Liver (tissue), 9 donors: ENCODE results near the gene HDAC9. TPM values are rescaled to one million over a fixed set of nuclear protein-coding genes. Genes with fewer than 3 reads are reported as not detected.

Source experiments
- DNase-seq: peaks from one replicate; pipeline ENCODE4 v3.0.0-alpha.2; 2017; ENCODE audit warnings: low spot score
- H3K27ac ChIP-seq, 2 donors: one replicate each; pipeline ENCODE4 v1.7.0; 2013; ENCODE audit warnings: inconsistent platforms in 2 of 2, low read length in 2 of 2, control low read depth in 1 of 2, low read depth in 1 of 2, mild to moderate bottlenecking in 1 of 2
- H3K27me3 ChIP-seq, 4 donors: one replicate each; pipeline versions ENCODE4 v1.6.1 to v1.7.0; 2013; ENCODE audit warnings: low read length in 3 of 4, inconsistent platforms in 1 of 4, mild to moderate bottlenecking in 1 of 4, moderate library complexity in 1 of 4; ENCODE audit not compliant: control insufficient read depth in 4 of 4, insufficient read depth in 4 of 4
- H3K36me3 ChIP-seq, 4 donors: one replicate each; pipeline versions ENCODE4 v1.6.1 to v1.7.0; 2013; ENCODE audit warnings: low read length in 3 of 4, mild to moderate bottlenecking in 3 of 4, low read depth in 1 of 4, moderate library complexity in 1 of 4; ENCODE audit not compliant: control insufficient read depth in 4 of 4, insufficient read depth in 3 of 4
- H3K4me1 ChIP-seq, 4 donors: one replicate each; pipeline versions ENCODE4 v1.6.1 to v1.7.0; 2013; ENCODE audit warnings: low read length in 3 of 4, mild to moderate bottlenecking in 3 of 4, moderate library complexity in 1 of 4; ENCODE audit not compliant: control insufficient read depth in 4 of 4, insufficient read depth in 4 of 4
- H3K4me3 ChIP-seq, 3 donors: one replicate each; pipeline versions ENCODE4 v1.6.1 to v1.7.0; 2013; ENCODE audit warnings: low read length in 3 of 3, control low read depth in 1 of 3, low read depth in 1 of 3, mild to moderate bottlenecking in 1 of 3
- H3K9ac ChIP-seq, 2 donors: one replicate each; pipeline ENCODE4 v1.7.0; 2013; ENCODE audit warnings: low read length in 2 of 2, mild to moderate bottlenecking in 2 of 2, moderate library complexity in 2 of 2, control low read depth in 1 of 2, low read depth in 1 of 2
- H3K9me3 ChIP-seq, 4 donors: one replicate each; pipeline versions ENCODE4 v1.6.1 to v1.7.0; 2013; ENCODE audit warnings: low read length in 3 of 4; ENCODE audit not compliant: control insufficient read depth in 4 of 4
- ATF3 ChIP-seq: IDR thresholded peaks from 2 replicates; pipeline ENCODE4 v1.6.1; 2016; ENCODE audit warnings: antibody characterized with exemption
- EGR1 ChIP-seq, 2 donors: IDR thresholded peaks; 2 replicates each; pipeline ENCODE4 v1.6.1; 2016 to 2018; ENCODE audit warnings: antibody characterized with exemption in 2 of 2, low read depth in 2 of 2
- FOXA1 ChIP-seq: IDR thresholded peaks from 2 replicates; pipeline ENCODE4 v1.6.1; 2016; ENCODE audit warnings: antibody characterized with exemption
- FOXA2 ChIP-seq: IDR thresholded peaks from 2 replicates; pipeline ENCODE4 v1.6.1; 2016; ENCODE audit warnings: antibody characterized with exemption
- GABPA ChIP-seq, 2 donors: IDR thresholded peaks in 1 of 2; conservative IDR thresholded peaks in 1 of 2; 2 replicates each; pipeline ENCODE4 v1.6.1; 2016; ENCODE audit warnings: antibody characterized with exemption in 2 of 2, mild to moderate bottlenecking in 1 of 2, moderate library complexity in 1 of 2
- HNF4A ChIP-seq, 2 donors: conservative IDR thresholded peaks; 2 replicates each; pipeline ENCODE4 v1.6.1; 2016; ENCODE audit warnings: antibody characterized with exemption in 2 of 2, mild to moderate bottlenecking in 2 of 2
- HNF4G ChIP-seq: IDR thresholded peaks from 2 replicates; pipeline ENCODE4 v1.6.1; 2016; ENCODE audit warnings: antibody characterized with exemption
- JUND ChIP-seq, 2 donors: IDR thresholded peaks; 2 replicates each; pipeline ENCODE4 v1.6.1; 2016; ENCODE audit warnings: antibody characterized with exemption in 2 of 2
- NR2F2 ChIP-seq: IDR thresholded peaks from 2 replicates; pipeline ENCODE4 v1.6.1; 2016; ENCODE audit warnings: antibody characterized with exemption
- RAD21 ChIP-seq, 2 donors: IDR thresholded peaks; 2 replicates each; pipeline ENCODE4 v1.6.1; 2016; ENCODE audit warnings: antibody characterized with exemption in 2 of 2, mild to moderate bottlenecking in 2 of 2
- REST ChIP-seq: IDR thresholded peaks from 2 replicates; pipeline ENCODE4 v1.6.1; 2016; ENCODE audit warnings: antibody characterized with exemption, mild to moderate bottlenecking
- RXRA ChIP-seq, 2 donors: IDR thresholded peaks; 2 replicates each; pipeline ENCODE4 v1.6.1; 2017 to 2018; ENCODE audit warnings: antibody characterized with exemption in 2 of 2, mild to moderate bottlenecking in 1 of 2
- SP1 ChIP-seq: IDR thresholded peaks from 2 replicates; pipeline ENCODE4 v1.6.1; 2018; ENCODE audit warnings: antibody characterized with exemption, mild to moderate bottlenecking
- TAF1 ChIP-seq: conservative IDR thresholded peaks from 2 replicates; pipeline ENCODE4 v1.6.1; 2016; ENCODE audit warnings: antibody characterized with exemption, mild to moderate bottlenecking
- YY1 ChIP-seq: IDR thresholded peaks from 2 replicates; pipeline ENCODE4 v1.6.1; 2016; ENCODE audit warnings: antibody characterized with exemption, mild to moderate bottlenecking
- ZBTB33 ChIP-seq: IDR thresholded peaks from 2 replicates; pipeline ENCODE4 v1.6.1; 2016; ENCODE audit warnings: antibody characterized with exemption
- WGBS: extraction: QIAGEN DNeasy Blood & Tissue Kit; methylation state at CpG from one replicate; pipeline ENCODE4 v1.1.7; 2013; 5-methylcytosine and 5-hydroxymethylcytosine counted together
- polyA plus RNA-seq, 2 donors: library from polyadenylated mRNA; stranded (reverse) in 1 of 2; unstranded in 1 of 2; fragments of 200-250 nt in 1 of 2; fragments of >200 nt in 1 of 2; fragmentation: Nextera tagmentation in 1 of 2; extraction: Ambion mirVana in 1 of 2; gene quantifications; one replicate each; pipeline versions ENCODE4 v1.2.1 to v1.2.3, GENCODE V29; 2013 to 2015
- total RNA-seq, 2 donors: library from RNA; depleted of rRNA; stranded (reverse); fragments of >200 nt; gene quantifications; one replicate each; pipeline ENCODE4 v1.2.3, GENCODE V29; 2014
- TF ChIP-seq, protein P1 (sequence below): IDR thresholded peaks from 2 replicates; pipeline ENCODE4 v1.6.1; 2016; ENCODE audit warnings: antibody characterized with exemption
- donor health status: healthy.
- donor health status: healthy.
- donor health status: healthy.
- donor health status: healthy.
- donor health status: healthy.

HDAC9 gene
- total and polyA plus RNA-seq, 4 donors, result 1.0 to 10.1 (median 2.3) TPM

DNA sequence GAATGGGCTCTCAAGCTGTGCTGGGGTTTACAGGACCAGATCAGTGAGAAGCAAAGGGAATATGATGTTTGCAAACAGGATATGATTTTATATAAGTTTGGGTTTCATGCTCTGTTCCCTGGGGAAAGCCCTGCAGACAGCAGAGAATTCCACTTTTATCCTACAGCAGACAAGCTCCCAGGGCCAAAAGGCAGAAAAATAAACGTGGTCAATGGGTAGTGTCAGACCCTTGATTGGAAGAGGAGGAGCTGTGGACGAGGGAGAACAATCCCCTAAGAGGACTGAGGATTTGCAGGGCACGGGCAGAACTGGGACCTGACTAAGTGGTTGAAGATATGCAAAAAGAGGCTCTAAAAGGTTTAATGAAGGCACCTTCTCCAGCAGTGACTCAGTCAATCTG, 275.3 kb downstream of the HDAC9 start:
- H3K4me1 ChIP-seq, result no peaks in the 10 kb centered on the region
- no peaks in the 10 kb centered on the region for H3K36me3 ChIP-seq
- TF ChIP-seq JUND (IDR thresholded peaks at IDR 0.05) (no peak), NR2F2 (no peak), RXRA (IDR thresholded peaks at IDR 0.05) (no peak), ZBTB33 (no peak), TAF1 (no peak), GABPA (IDR thresholded peaks at IDR 0.05 in 1 of 2, conservative IDR thresholded peaks at IDR 0.05 in 1 of 2) (no peak), HNF4A (conservative IDR thresholded peaks at IDR 0.05) (no peak), FOXA1 (no peak), FOXA2 (no peak), ATF3 (no peak), REST (no peak), SP1 (no peak)
- TF ChIP-seq, protein P1, sequence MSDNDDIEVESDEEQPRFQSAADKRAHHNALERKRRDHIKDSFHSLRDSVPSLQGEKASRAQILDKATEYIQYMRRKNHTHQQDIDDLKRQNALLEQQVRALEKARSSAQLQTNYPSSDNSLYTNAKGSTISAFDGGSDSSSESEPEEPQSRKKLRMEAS, result no peak
- no peak overlapping the region for H3K9ac ChIP-seq
- 24% methylated on average over 3 of the region's 3 CpGs for WGBS
- no peaks in the 10 kb centered on the region for H3K27me3 ChIP-seq
- H3K9me3 ChIP-seq, result no peaks in the 10 kb centered on the region
- no peak for DNase-seq
- no peak overlapping the region for H3K4me3 ChIP-seq
- no peak overlapping the region for H3K27ac ChIP-seq

GRCh38 chr7:18771834-18772566, 276.5 kb downstream of the HDAC9 start:
- no peak overlapping the region for H3K27ac ChIP-seq
- DNase-seq, result no peak
- no peaks in the 10 kb centered on the region for H3K9me3 ChIP-seq
- no peak overlapping the region for H3K4me3 ChIP-seq
- no peak overlapping the region for H3K9ac ChIP-seq
- no peaks in the 10 kb centered on the region for H3K27me3 ChIP-seq
- 52% methylated on average over 2 of the region's 2 CpGs for WGBS
- no peaks in the 10 kb centered on the region for H3K36me3 ChIP-seq
- no peaks in the 10 kb centered on the region for H3K4me1 ChIP-seq
- TF ChIP-seq NR2F2 (no peak), JUND (IDR thresholded peaks at IDR 0.05) (no peak), EGR1 (IDR thresholded peaks at IDR 0.05; ENCODE audit: low read depth in 2 of 2) (no peak), REST (no peak), HNF4A (conservative IDR thresholded peaks at IDR 0.05) (no peak), ATF3 (no peak), SP1 (no peak), RXRA (IDR thresholded peaks at IDR 0.05) (no peak), HNF4G (no peak), ZBTB33 (no peak), YY1 (no peak), RAD21 (IDR thresholded peaks at IDR 0.05) (no peak), FOXA1 (no peak), FOXA2 (no peak), GABPA (IDR thresholded peaks at IDR 0.05 in 1 of 2, conservative IDR thresholded peaks at IDR 0.05 in 1 of 2) (no peak)
- TF ChIP-seq, protein P1, result no peak
